AG10803 (cell line): ENCODE results near the gene STAP2.

Source experiments
- DNase-seq: peaks from one replicate; pipeline ENCODE4 v3.0.0; 2010; ENCODE audit warnings: low read depth
- H3K4me3 ChIP-seq: 2 replicates; pipeline ENCODE4 v1.5.1; 2011; ENCODE audit warnings: mild to moderate bottlenecking, low read length, control low read depth
- CTCF ChIP-seq: conservative IDR thresholded peaks from 2 replicates; pipeline ENCODE4 v1.5.1; 2011; ENCODE audit warnings: mild to moderate bottlenecking, low read length, control low read depth, inconsistent platforms

Gene STAP2

GRCh38 chr19:4368128-4368820, 29.6 kb upstream of the STAP2 start:
- no peak overlapping the region for H3K4me3 ChIP-seq
- no peak for DNase-seq
- no peak for TF ChIP-seq CTCF

DNA sequence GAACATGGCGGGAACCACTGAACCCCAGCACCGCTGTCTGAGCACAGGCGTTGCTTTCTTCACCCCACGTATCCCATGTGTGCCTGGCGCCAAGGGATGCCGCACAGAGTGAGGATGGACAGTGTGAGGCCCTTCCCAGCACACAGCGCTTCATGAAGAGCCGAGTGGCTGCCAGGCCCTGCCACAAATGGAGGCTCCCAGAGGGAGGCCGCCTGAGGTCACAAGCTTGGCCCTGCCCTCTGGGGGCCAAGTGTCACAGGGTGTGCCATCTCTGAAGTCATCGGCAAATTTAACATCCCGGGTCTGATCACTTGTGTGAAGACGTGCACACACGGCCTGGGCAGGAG, 29.1 kb upstream of the STAP2 start:
- no peak overlapping the region for H3K4me3 ChIP-seq
- TF ChIP-seq CTCF = no peak
- no peak for DNase-seq

DNA sequence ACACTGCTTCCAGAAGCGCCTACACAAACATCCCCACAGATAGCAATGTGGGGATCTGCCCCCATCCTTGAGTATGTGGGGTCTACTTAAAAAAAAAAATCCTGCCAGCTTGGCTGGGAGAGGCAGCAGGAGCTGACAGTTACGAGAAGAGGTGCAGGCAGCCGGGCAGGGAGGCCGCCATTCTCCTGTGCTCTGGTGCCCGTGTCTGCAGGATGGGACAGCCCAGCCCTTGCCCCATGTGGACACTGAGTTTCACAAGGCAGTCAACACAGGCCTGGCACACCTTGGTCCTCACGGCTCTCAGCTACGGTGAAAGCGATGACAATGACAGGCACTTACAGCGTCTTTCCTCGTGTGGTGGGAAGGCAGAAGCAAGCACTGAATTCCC, 28.7 kb upstream of the STAP2 start:
- no peak overlapping the region for H3K4me3 ChIP-seq
- DNase-seq = no peak
- TF ChIP-seq CTCF = no peak

- TF ChIP-seq CTCF = no peak
- DNase-seq = no peak
- no peak overlapping the region for H3K4me3 ChIP-seq
Observed at GRCh38 chr19:4366666-4367335, 28.2 kb upstream of the STAP2 start.

- TF ChIP-seq CTCF = no peak
- H3K4me3 ChIP-seq = no peak overlapping the region
- no peak for DNase-seq
Observed at GRCh38 chr19:4365791-4366665, 27.4 kb upstream of the STAP2 start.

GRCh38 chr19:4365341-4365740, 26.7 kb upstream of the STAP2 start:
- DNase-seq = no peak
- no peak overlapping the region for H3K4me3 ChIP-seq
- TF ChIP-seq CTCF = no peak
